Endothelial cell (in vitro differentiated cells): ENCODE measurements around the gene SORCS3. TPM values are rescaled to one million over a fixed set of nuclear protein-coding genes. Genes with fewer than 3 reads are reported as not detected.

Experiments used
- DNase-seq: peaks from one replicate; pipeline ENCODE4 v3.0.0; 2021; ENCODE audit warnings: low spot score
- H3K27ac Mint-ChIP-seq: one replicate; pipeline ENCODE4 v1.8.0; 2021; ENCODE audit warnings: mixed read lengths, inconsistent platforms; ENCODE audit not compliant: unreplicated experiment
- H3K27me3 Mint-ChIP-seq: one replicate; pipeline ENCODE4 v1.8.0; 2021; ENCODE audit warnings: mild to moderate bottlenecking, moderate library complexity, mixed read lengths, inconsistent platforms; ENCODE audit not compliant: unreplicated experiment
- H3K36me3 Mint-ChIP-seq: one replicate; pipeline ENCODE4 v1.8.0; 2021; ENCODE audit warnings: mild to moderate bottlenecking, low read depth, mixed read lengths, inconsistent platforms; ENCODE audit not compliant: unreplicated experiment
- H3K4me1 Mint-ChIP-seq: one replicate; pipeline ENCODE4 v1.8.0; 2021; ENCODE audit warnings: mild to moderate bottlenecking, mixed read lengths, inconsistent platforms; ENCODE audit not compliant: unreplicated experiment
- H3K4me3 Mint-ChIP-seq: one replicate; pipeline ENCODE4 v1.8.0; 2021; ENCODE audit warnings: mild to moderate bottlenecking, mixed read lengths, inconsistent platforms; ENCODE audit not compliant: unreplicated experiment
- H3K9me3 Mint-ChIP-seq: one replicate; pipeline ENCODE4 v1.8.0; 2021; ENCODE audit warnings: mixed read lengths, inconsistent platforms; ENCODE audit not compliant: unreplicated experiment
- CTCF ChIP-seq: fragments of 200-600 bp; sonication (generic); IDR thresholded peaks from one replicate; pipeline ENCODE4 v1.5.0; 2021; ENCODE audit warnings: antibody characterized with exemption; ENCODE audit not compliant: unreplicated experiment
- total RNA-seq: library from RNA; stranded (reverse); fragmentation: NEBNext Ultra II Directional; extraction: Animal tissue kit (Norgen Biotek cat#: 25700); gene quantifications from one replicate; pipeline ENCODE4 v1.2.1, GENCODE V29; 2021; ENCODE audit not compliant: unreplicated experiment

SORCS3 gene
- total RNA-seq, 1 donor from 2014 or later, result not detected

- Mint-ChIP-seq H3K36me3 (no peaks in the 10 kb centered on the region), H3K4me3 (no peak overlapping the region), H3K9me3 (no peaks in the 10 kb centered on the region), H3K27me3 (no peaks in the 10 kb centered on the region), H3K27ac (no peak overlapping the region), H3K4me1 (no peaks in the 10 kb centered on the region)
- TF ChIP-seq CTCF, result no peak
- DNase-seq, result no peak
These were observed 606.9 kb downstream of the SORCS3 start for GRCh38 chr10:105247831-105248499.

- Mint-ChIP-seq H3K36me3 (no peaks in the 10 kb centered on the region), H3K4me3 (no peak overlapping the region), H3K27ac (no peak overlapping the region), H3K9me3 (no peaks in the 10 kb centered on the region), H3K4me1 (no peaks in the 10 kb centered on the region), H3K27me3 (no peaks in the 10 kb centered on the region)
- TF ChIP-seq CTCF, result no peak
- DNase-seq, result no peak
These were observed 611.8 kb downstream of the SORCS3 start for GRCh38 chr10:105252911-105253310.

- no peaks in the 10 kb centered on the region for H3K27me3 Mint-ChIP-seq
These were observed 612.6 kb downstream of the SORCS3 start for GRCh38 chr10:105253515-105254212.

GRCh38 chr10:105258036-105258673 lies 617.1 kb downstream of the SORCS3 start:
- no peaks in the 10 kb centered on the region for H3K36me3 Mint-ChIP-seq
- no peak overlapping the region for H3K4me3 Mint-ChIP-seq
- H3K27ac Mint-ChIP-seq, result no peak overlapping the region

More at GRCh38 chr10:105253515-105254212, 612.6 kb downstream of the SORCS3 start:
- no peak for TF ChIP-seq CTCF
- no peaks in the 10 kb centered on the region for H3K9me3 Mint-ChIP-seq
- no peak overlapping the region for H3K4me3 Mint-ChIP-seq
- no peak for DNase-seq
- H3K4me1 Mint-ChIP-seq, result no peaks in the 10 kb centered on the region
- no peaks in the 10 kb centered on the region for H3K36me3 Mint-ChIP-seq
- no peak overlapping the region for H3K27ac Mint-ChIP-seq

More at GRCh38 chr10:105258036-105258673, 617.1 kb downstream of the SORCS3 start:
- no peak for TF ChIP-seq CTCF
- no peaks in the 10 kb centered on the region for H3K27me3 Mint-ChIP-seq
- no peaks in the 10 kb centered on the region for H3K9me3 Mint-ChIP-seq
- no peaks in the 10 kb centered on the region for H3K4me1 Mint-ChIP-seq
- no peak for DNase-seq
